HPDE6-E6E7 (cell line): Measurements from ENCODE around the gene FOSL1.
A peak's percentile ranks its signal among the peaks of the same experiment; 100 is the strongest.
"Not testable (repeated sequence)": the region's sequence is repeated elsewhere in the genome, so short reads cannot be mapped to it uniquely, and the experiment has no call there.

Experiments
- DNase-seq: peaks from one replicate; pipeline ENCODE4 v3.0.0; 2011; ENCODE audit warnings: missing footprints; ENCODE audit errors: extremely low spot score

The FOSL1 gene

GRCh38 chr11:65896034-65896999, 3.9 kb downstream of the FOSL1 start:
- no peak for DNase-seq

GRCh38 chr11:65895482-65895981, 4.7 kb downstream of the FOSL1 start:
- no peak for DNase-seq

- no peak for DNase-seq
Observed at GRCh38 chr11:65894034-65894591, 6.1 kb downstream of the FOSL1 start.

- DNase-seq: no peak
Observed at GRCh38 chr11:65892661-65893317, 7.4 kb downstream of the FOSL1 start.

- DNase-seq: not testable (repeated sequence)
Observed at GRCh38 chr11:65892137-65892540, 8.0 kb downstream of the FOSL1 start.

GRCh38 chr11:65891219-65892136, 8.7 kb downstream of the FOSL1 start:
- DNase-seq: no peak

- DNase-seq: peak; percentile 81
Observed at GRCh38 chr11:65890324-65891218, 9.6 kb downstream of the FOSL1 start, which contains the start of gene CCDC85B. TSS of gene CCDC85B (plus strand) at chr11:65890673. CDS start at chr11:65890784, 111 bp downstream.

GRCh38 chr11:65888163-65888814, 11.9 kb downstream of the FOSL1 start, which contains the start of gene FIBP:
TSS of gene FIBP (minus strand) at chr11:65888471. CDS start at chr11:65888418, 53 bp downstream.
- peak; percentile 98 for DNase-seq

GRCh38 chr11:65887723-65888162, 12.4 kb downstream of the FOSL1 start:
- DNase-seq: no peak

GRCh38 chr11:65886826-65887722, 13.1 kb downstream of the FOSL1 start:
- DNase-seq: no peak

- no peak for DNase-seq
Observed at GRCh38 chr11:65885808-65886536, 14.2 kb downstream of the FOSL1 start.

- no peak for DNase-seq
Observed at GRCh38 chr11:65885231-65885630, 15.0 kb downstream of the FOSL1 start.

GRCh38 chr11:65884716-65885092, 15.5 kb downstream of the FOSL1 start:
- peak; percentile 86 for DNase-seq

- DNase-seq: no peak
Observed at GRCh38 chr11:65883786-65884715, 16.1 kb downstream of the FOSL1 start.

- no peak for DNase-seq
Observed at GRCh38 chr11:65883058-65883761, 17.0 kb downstream of the FOSL1 start.
